HG03135 (cell line): Measurements from ENCODE around the gene GAGE12H.
"Not testable (repeated sequence)": the region's sequence is repeated elsewhere in the genome, so short reads cannot be mapped to it uniquely, and the experiment has no call there.

Source experiments
- ATAC-seq: cut with Tn5 transposase; IDR thresholded peaks from one replicate; pipeline ENCODE4 v1.9.1; 2021; ENCODE audit warnings: mild to moderate bottlenecking, moderate library complexity; ENCODE audit not compliant: unreplicated experiment

The GAGE12H gene, protein sequence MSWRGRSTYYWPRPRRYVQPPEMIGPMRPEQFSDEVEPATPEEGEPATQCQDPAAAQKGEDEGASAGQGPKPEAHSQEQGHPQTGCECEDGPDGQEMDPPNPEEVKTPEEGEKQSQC

DNA sequence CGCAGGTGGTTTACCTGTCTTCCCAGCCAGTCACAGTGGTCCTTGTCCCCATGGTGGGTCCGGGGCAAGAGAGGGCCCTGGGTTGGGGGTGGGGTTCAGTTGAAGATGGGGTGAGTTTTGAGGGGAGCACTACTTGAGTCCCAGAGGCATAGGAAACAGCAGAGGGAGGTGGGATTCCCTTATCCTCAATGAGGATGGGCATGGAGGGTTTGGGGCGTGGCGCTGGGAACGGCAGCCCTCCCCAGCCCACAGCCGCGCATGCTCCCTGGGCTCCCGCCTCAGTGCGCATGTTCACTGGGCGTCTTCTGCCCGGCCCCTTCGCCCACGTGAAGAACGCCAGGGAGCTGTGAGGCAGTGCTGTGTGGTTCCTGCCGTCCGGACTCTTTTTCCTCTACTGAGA lies at the start of gene GAGE12H:
TSS of gene GAGE12H (plus strand) at position 301 of the 400 bp plus-strand sequence. CDS start 1,155 bp downstream, outside the sequence.
- ATAC-seq, result not testable (repeated sequence)

GRCh38 chrX:49531877-49532276 lies 47.9 kb upstream of the GAGE12H start, which contains the start of gene GAGE12C:
GAGE12C (plus strand) TSS chrX:49532177; CDS start chrX:49533332, 1,155 bp downstream.
- not testable (repeated sequence) for ATAC-seq

DNA sequence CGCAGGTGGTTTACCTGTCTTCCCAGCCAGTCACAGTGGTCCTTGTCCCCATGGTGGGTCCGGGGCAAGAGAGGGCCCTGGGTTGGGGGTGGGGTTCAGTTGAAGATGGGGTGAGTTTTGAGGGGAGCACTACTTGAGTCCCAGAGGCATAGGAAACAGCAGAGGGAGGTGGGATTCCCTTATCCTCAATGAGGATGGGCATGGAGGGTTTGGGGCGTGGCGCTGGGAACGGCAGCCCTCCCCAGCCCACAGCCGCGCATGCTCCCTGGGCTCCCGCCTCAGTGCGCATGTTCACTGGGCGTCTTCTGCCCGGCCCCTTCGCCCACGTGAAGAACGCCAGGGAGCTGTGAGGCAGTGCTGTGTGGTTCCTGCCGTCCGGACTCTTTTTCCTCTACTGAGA lies 38.3 kb upstream of the GAGE12H start, which contains the start of gene GAGE12D:
TSS of gene GAGE12D (plus strand) at position 301 of the 400 bp plus-strand sequence. CDS start 1,155 bp downstream, outside the sequence.
- not testable (repeated sequence) for ATAC-seq

DNA sequence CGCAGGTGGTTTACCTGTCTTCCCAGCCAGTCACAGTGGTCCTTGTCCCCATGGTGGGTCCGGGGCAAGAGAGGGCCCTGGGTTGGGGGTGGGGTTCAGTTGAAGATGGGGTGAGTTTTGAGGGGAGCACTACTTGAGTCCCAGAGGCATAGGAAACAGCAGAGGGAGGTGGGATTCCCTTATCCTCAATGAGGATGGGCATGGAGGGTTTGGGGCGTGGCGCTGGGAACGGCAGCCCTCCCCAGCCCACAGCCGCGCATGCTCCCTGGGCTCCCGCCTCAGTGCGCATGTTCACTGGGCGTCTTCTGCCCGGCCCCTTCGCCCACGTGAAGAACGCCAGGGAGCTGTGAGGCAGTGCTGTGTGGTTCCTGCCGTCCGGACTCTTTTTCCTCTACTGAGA lies 28.8 kb upstream of the GAGE12H start, which contains the start of gene GAGE12E:
TSS of gene GAGE12E (plus strand) at position 301 of the 400 bp plus-strand sequence. CDS start 1,155 bp downstream, outside the sequence.
- ATAC-seq, result not testable (repeated sequence)

DNA sequence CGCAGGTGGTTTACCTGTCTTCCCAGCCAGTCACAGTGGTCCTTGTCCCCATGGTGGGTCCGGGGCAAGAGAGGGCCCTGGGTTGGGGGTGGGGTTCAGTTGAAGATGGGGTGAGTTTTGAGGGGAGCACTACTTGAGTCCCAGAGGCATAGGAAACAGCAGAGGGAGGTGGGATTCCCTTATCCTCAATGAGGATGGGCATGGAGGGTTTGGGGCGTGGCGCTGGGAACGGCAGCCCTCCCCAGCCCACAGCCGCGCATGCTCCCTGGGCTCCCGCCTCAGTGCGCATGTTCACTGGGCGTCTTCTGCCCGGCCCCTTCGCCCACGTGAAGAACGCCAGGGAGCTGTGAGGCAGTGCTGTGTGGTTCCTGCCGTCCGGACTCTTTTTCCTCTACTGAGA lies 19.2 kb upstream of the GAGE12H start, which contains the start of gene GAGE12F:
TSS of gene GAGE12F (plus strand) at position 301 of the 400 bp plus-strand sequence. CDS start 1,155 bp downstream, outside the sequence.
- ATAC-seq, result not testable (repeated sequence)

GRCh38 chrX:49568728-49569127 lies 11.0 kb upstream of the GAGE12H start:
- not testable (repeated sequence) for ATAC-seq

GRCh38 chrX:49569152-49569551 lies 10.6 kb upstream of the GAGE12H start:
- not testable (repeated sequence) for ATAC-seq

DNA sequence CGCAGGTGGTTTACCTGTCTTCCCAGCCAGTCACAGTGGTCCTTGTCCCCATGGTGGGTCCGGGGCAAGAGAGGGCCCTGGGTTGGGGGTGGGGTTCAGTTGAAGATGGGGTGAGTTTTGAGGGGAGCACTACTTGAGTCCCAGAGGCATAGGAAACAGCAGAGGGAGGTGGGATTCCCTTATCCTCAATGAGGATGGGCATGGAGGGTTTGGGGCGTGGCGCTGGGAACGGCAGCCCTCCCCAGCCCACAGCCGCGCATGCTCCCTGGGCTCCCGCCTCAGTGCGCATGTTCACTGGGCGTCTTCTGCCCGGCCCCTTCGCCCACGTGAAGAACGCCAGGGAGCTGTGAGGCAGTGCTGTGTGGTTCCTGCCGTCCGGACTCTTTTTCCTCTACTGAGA lies 9.6 kb upstream of the GAGE12H start, which contains the start of gene GAGE12G:
TSS of gene GAGE12G (plus strand) at position 301 of the 400 bp plus-strand sequence. CDS start 1,155 bp downstream, outside the sequence.
- not testable (repeated sequence) for ATAC-seq

DNA sequence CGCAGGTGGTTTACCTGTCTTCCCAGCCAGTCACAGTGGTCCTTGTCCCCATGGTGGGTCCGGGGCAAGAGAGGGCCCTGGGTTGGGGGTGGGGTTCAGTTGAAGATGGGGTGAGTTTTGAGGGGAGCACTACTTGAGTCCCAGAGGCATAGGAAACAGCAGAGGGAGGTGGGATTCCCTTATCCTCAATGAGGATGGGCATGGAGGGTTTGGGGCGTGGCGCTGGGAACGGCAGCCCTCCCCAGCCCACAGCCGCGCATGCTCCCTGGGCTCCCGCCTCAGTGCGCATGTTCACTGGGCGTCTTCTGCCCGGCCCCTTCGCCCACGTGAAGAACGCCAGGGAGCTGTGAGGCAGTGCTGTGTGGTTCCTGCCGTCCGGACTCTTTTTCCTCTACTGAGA lies 9.4 kb downstream of the GAGE12H start, which contains the start of gene GAGE2A:
TSS of gene GAGE2A (plus strand) at position 301 of the 400 bp plus-strand sequence. CDS start 1,155 bp downstream, outside the sequence.
- ATAC-seq, result not testable (repeated sequence)

DNA sequence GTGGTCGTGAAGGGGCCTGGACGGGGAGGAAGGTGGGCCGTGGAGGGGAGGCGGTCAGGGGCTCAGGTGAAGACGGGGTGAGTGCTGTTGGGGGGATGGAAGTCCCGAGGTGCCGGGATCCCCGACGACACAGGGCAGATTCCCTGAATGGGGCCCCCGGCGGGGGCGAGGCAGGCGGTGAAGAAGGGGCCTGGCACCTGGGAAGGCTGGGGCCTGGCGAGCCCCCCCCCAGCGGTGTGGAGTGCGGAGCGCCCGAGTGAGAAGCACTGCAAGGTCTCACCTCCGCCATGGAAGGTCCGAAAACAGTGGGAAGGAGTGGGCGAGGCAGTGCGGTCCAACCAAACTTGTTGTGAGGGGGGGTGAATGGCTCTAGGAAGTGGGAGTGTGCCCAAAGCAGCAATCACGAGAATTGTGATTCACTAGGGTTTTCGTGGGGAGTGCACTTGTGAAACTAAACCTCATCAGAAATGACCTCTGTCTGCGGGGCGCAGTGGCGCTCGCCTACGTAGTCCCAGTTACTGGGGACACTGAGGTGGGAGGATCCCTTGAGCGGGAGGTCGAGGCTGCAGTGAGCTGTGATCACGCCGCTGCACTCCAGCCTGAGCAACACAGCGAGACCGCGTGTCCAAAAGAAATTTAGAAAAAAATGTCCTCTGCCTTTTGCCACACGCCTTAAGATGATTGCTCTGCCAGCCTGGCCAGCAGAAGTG lies 10.2 kb downstream of the GAGE12H start:
- ATAC-seq, result not testable (repeated sequence)

- ATAC-seq, result not testable (repeated sequence)
Measured at GRCh38 chrX:49590488-49590887, 10.7 kb downstream of the GAGE12H start.

- not testable (repeated sequence) for ATAC-seq
Measured at GRCh38 chrX:49598720-49599119, 19.0 kb downstream of the GAGE12H start, which contains the start of gene GAGE1. GAGE1 (plus strand) TSS chrX:49599020; CDS start chrX:49600175, 1,155 bp downstream.

DNA sequence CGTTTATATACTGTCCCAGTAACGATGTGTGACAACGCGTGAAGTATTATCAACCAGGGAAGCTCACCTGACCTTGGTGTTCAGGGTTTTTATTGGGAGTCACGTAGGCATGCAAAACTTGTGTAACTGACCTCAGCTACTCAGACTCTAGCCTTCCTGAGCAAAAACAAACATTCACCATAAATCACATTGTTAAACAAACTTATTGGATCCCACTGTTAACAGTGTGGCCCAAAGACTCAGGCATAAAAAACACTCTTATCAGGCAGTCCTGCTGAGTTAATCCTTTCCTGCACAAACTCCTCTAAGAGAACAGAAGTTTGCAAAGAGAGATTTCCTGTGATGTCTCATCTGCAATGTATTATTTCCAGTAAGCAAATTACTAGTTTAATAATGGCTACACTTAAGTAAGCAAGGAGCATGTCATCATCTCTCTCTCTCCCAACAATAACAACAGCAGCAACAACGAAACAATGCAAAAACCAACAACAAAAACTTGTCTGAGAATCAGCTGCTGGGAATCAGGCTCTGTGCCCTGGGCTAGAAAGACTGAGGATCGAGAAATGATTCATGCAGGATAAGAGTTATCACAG lies 31.1 kb downstream of the GAGE12H start:
- no peak for ATAC-seq

DNA sequence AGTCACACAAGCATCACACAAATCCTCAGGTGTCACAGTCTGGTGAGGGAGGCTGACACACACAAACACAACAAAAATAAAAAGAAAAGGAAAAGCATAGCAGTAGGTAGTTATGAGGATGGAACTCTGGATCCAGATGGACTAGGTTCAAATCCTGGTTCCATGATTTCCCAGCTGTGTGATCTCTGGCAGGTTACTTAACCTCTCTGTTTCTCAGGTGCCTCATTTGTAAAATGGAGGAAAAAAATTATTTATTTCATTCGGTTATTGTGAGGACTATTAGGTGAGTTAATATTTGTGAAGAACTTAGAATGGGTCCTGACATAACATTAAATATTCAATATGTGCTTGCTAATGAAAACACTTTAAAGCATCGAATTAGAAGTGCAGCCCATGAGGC lies 38.8 kb downstream of the GAGE12H start:
- ATAC-seq, result no peak

GRCh38 chrX:49627086-49627777 lies 47.5 kb downstream of the GAGE12H start:
- no peak for ATAC-seq
